ENCODE measurements around the gene FRZB. TPM values are rescaled to one million over a fixed set of nuclear protein-coding genes. Genes with fewer than 3 reads are reported as not detected.
"Not testable (repeated sequence)": the region's sequence is repeated elsewhere in the genome, so short reads cannot be mapped to it uniquely, and the experiment has no call there.

The FRZB gene
- polyA plus RNA-seq, 3 donors from 2014 or later, result not detected

GRCh38 chr2:182880100-182880499 is 13.7 kb upstream of the FRZB start:
- H3K27me3 Mint-ChIP-seq (ENCODE audit: low read depth in 3 of 3); H3K27ac Mint-ChIP-seq; H3K36me3 Mint-ChIP-seq; DNase-seq; H3K4me3 Mint-ChIP-seq; H3K4me1 Mint-ChIP-seq: not testable (repeated sequence)
- H3K9me3 Mint-ChIP-seq, result peaks cover 1 to 15% (median 5%) of the 10 kb centered on the region in 6 donors

DNA sequence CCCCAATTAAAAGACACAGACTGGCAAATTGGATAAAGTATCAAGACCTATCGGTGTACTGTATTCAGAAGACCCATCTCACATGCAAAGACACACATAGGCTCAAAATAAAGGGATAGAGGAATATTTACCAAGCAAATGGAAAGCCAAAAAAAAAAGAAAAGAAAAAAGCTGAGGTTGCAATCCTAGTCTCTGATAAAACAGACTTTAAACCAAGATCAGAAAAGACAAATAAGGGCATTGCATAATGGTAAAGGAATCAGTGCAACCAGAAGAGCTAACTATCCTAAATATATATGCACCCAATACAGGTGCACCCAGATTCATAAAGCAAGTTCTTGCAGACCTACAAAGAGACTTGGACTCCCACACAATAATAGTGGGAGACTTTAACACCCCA is 10.2 kb upstream of the FRZB start:
- H3K4me3 Mint-ChIP-seq, H3K4me1 Mint-ChIP-seq, DNase-seq, H3K27ac Mint-ChIP-seq, H3K36me3 Mint-ChIP-seq: not testable (repeated sequence)
- Mint-ChIP-seq H3K9me3 (peaks cover 4 to 19% (median 9%) of the 10 kb centered on the region in 6 donors), H3K27me3 (ENCODE audit: low read depth in 3 of 3) (peaks cover 0 to 13% (median 4%) of the 10 kb centered on the region in 3 donors)

DNA sequence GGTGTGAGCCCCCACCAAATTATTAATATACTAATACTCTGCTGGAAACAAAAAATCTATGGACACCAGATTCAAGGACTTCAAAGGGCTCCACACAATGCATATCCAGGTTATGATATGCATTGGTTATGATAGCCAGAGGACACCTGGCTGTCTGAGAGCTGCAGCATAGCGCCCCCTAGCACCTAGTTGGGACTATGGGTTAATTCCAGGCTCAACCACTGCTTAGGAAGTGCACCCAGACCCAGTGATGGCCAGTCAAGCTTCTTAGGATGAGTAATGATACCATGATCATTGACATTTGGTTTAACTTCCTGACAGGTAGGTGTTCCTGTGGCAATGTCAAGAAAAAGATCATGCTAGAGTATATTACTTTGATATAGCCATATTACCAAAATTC is 3.8 kb upstream of the FRZB start:
- DNase-seq, result no peak
- H3K27me3 Mint-ChIP-seq (ENCODE audit: low read depth in 3 of 3), result peaks cover 5 to 36% (median 10%) of the 10 kb centered on the region in 3 donors
- peaks cover 4 to 11% of the 10 kb centered on the region in 2 donors for H3K4me1 Mint-ChIP-seq
- no peak overlapping the region for H3K4me3 Mint-ChIP-seq
- H3K9me3 Mint-ChIP-seq, result peaks cover 0 to 12% (median 4%) of the 10 kb centered on the region in 6 donors
- H3K27ac Mint-ChIP-seq, result no peak overlapping the region
- peaks cover 0 to 5% (median 0%) of the 10 kb centered on the region in 3 donors for H3K36me3 Mint-ChIP-seq

DNA sequence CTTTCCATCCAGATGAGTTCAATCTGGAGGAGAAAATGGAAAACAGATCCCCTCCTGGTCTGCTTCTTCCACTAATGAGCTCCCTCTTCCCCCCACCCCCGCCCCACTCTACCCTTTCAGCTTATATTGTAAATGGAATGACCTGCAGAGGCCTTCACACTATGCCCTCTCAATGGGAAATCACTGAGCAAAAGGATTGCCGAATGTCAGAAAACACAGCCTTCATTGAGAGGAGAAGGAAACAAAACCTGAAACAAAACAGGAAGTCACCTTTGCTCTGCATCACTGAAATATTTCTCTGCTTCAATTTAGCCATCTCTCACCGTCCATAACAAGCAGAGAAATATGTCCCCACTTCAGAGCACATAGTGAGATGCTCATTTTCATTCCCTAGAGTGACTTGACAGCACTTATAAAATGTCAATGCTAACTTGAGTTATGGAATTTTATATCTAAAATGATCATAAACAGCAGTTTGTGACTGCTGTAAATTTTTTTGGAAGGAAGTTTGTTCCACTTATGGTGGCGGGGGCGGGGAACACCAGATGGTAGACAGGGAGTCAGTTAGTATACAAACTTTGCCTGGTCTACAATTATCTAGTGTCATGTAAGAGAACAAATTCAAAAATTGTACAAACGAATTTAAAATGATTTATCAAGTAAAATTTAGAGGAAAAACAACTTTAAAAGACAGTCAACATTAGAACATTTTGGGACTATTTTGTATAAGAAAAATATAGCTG is 1.8 kb upstream of the FRZB start:
- DNase-seq, result no peak
- peaks cover 5 to 37% (median 10%) of the 10 kb centered on the region in 3 donors for H3K27me3 Mint-ChIP-seq (ENCODE audit: low read depth in 3 of 3)
- H3K9me3 Mint-ChIP-seq, result peaks cover 0 to 12% (median 2%) of the 10 kb centered on the region in 6 donors
- peaks cover 0 to 5% (median 0%) of the 10 kb centered on the region in 3 donors for H3K36me3 Mint-ChIP-seq
- no peak overlapping the region for H3K4me3 Mint-ChIP-seq
- H3K27ac Mint-ChIP-seq, result no peak overlapping the region
- peaks cover 4 to 11% of the 10 kb centered on the region in 2 donors for H3K4me1 Mint-ChIP-seq

DNA sequence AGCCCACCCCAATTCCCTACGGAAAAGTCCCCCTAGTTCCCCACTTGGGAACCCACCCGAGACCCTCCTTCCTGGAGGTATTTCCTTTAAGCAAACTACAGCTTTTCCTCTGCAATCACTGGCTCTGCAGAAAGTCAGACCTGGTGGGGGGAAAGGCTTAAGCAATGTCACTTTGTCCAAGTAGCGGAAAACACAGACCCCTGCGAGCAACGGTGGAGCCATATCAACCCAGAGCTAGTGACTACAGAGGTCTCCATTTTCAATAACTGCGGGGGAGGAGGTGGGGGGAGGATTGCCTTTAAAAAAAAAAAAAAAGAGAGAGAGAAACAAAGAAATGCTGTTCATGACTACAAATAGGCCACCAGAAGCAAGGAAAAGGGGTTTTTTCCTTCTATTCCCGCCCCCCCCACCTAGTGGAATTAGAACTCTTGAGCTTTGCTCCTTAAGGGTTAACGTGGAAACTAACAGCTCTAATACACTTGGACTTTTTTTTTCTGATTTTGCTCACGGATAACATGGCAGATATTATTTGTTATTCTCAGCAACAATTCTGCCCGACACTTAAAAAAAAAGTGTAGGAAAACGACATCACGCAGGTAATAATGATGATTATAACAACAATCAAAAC is 1.1 kb upstream of the FRZB start:
- peaks cover 0 to 5% (median 0%) of the 10 kb centered on the region in 3 donors for H3K36me3 Mint-ChIP-seq
- peaks cover 4 to 11% of the 10 kb centered on the region in 2 donors for H3K4me1 Mint-ChIP-seq
- peaks cover 5 to 34% (median 10%) of the 10 kb centered on the region in 3 donors for H3K27me3 Mint-ChIP-seq (ENCODE audit: low read depth in 3 of 3)
- no peak overlapping the region for H3K4me3 Mint-ChIP-seq
- peaks cover 0 to 7% (median 2%) of the 10 kb centered on the region in 6 donors for H3K9me3 Mint-ChIP-seq
- DNase-seq, result no peak
- no peak overlapping the region for H3K27ac Mint-ChIP-seq

- Mint-ChIP-seq H3K36me3 (peaks cover 0 to 5% (median 0%) of the 10 kb centered on the region in 3 donors), H3K27me3 (ENCODE audit: low read depth in 3 of 3) (peaks cover 5 to 29% (median 10%) of the 10 kb centered on the region in 3 donors), H3K27ac (no peak overlapping the region), H3K4me1 (peaks cover 4 to 11% of the 10 kb centered on the region in 2 donors), H3K9me3 (peaks cover 0 to 7% (median 2%) of the 10 kb centered on the region in 6 donors), H3K4me3 (peak overlapping the region in 1 of 5 donors; percentile 16)
- no peak for DNase-seq
These were observed 359 bp downstream of the FRZB start for GRCh38 chr2:182866095-182866460.

DNA sequence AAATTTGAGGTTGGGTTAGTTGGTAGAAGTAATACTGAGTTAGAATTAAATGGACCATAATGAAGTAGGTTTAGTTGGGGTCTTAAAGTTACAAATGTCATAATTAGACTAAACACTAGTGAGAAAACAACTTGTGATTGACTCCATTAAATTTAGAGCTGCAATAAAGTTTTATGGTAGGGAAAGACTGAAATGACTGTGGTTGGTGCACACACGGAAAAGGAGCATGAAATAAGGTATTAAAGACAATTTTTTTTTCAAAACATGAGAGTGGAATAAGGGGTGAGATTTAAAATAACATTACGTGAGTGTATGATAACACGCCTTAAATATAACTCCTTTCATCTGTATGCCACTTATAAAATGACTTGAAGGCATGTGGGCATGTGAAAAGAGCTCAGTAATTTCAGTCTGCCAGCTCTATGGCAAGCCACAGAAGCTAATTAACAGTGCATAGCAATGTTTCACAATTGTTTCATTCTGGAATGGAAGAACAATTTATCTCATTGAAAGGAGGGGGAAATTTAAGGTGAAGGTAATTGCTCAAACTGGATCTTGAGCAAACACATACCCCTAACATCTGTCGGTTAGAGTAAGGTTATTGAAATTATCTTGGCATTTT is 1.4 kb downstream of the FRZB start:
- H3K27ac Mint-ChIP-seq, result no peak overlapping the region
- H3K4me3 Mint-ChIP-seq, result no peak overlapping the region
- DNase-seq, result no peak
- peaks cover 0 to 5% (median 0%) of the 10 kb centered on the region in 3 donors for H3K36me3 Mint-ChIP-seq
- H3K4me1 Mint-ChIP-seq, result peaks cover 4 to 11% of the 10 kb centered on the region in 2 donors
- H3K27me3 Mint-ChIP-seq (ENCODE audit: low read depth in 3 of 3), result peaks cover 6 to 28% (median 10%) of the 10 kb centered on the region in 3 donors
- peaks cover 0 to 7% (median 2%) of the 10 kb centered on the region in 6 donors for H3K9me3 Mint-ChIP-seq

- H3K27ac Mint-ChIP-seq, result no peak overlapping the region
- peaks cover 0 to 7% (median 2%) of the 10 kb centered on the region in 6 donors for H3K9me3 Mint-ChIP-seq
- peaks cover 0 to 5% (median 0%) of the 10 kb centered on the region in 3 donors for H3K36me3 Mint-ChIP-seq
- H3K4me3 Mint-ChIP-seq, result no peak overlapping the region
- no peak for DNase-seq
- H3K27me3 Mint-ChIP-seq (ENCODE audit: low read depth in 3 of 3), result peaks cover 5 to 28% (median 10%) of the 10 kb centered on the region in 3 donors
- H3K4me1 Mint-ChIP-seq, result peaks cover 4 to 11% of the 10 kb centered on the region in 2 donors
These were observed 2.8 kb downstream of the FRZB start for GRCh38 chr2:182863642-182864041.

- H3K27me3 Mint-ChIP-seq (ENCODE audit: low read depth in 3 of 3), result peaks cover 5 to 23% (median 10%) of the 10 kb centered on the region in 3 donors
- no peak overlapping the region for H3K27ac Mint-ChIP-seq
- H3K4me3 Mint-ChIP-seq, result no peak overlapping the region
- peaks cover 0 to 5% (median 0%) of the 10 kb centered on the region in 3 donors for H3K36me3 Mint-ChIP-seq
- DNase-seq, result no peak
- H3K4me1 Mint-ChIP-seq, result peaks cover 4 to 11% of the 10 kb centered on the region in 2 donors
- H3K9me3 Mint-ChIP-seq, result peaks cover 0 to 18% (median 3%) of the 10 kb centered on the region in 6 donors
These were observed 4.3 kb downstream of the FRZB start for GRCh38 chr2:182862091-182862490.

GRCh38 chr2:182860858-182861257 is 5.6 kb downstream of the FRZB start:
- peaks cover 0 to 16% (median 3%) of the 10 kb centered on the region in 6 donors for H3K9me3 Mint-ChIP-seq
- no peak overlapping the region for H3K4me3 Mint-ChIP-seq
- H3K27ac Mint-ChIP-seq, result no peak overlapping the region
- DNase-seq, result no peak
- H3K27me3 Mint-ChIP-seq (ENCODE audit: low read depth in 3 of 3), result peaks cover 2 to 17% (median 5%) of the 10 kb centered on the region in 3 donors
- peaks cover 0 to 4% (median 0%) of the 10 kb centered on the region in 3 donors for H3K36me3 Mint-ChIP-seq
- peaks cover 0 to 5% of the 10 kb centered on the region in 2 donors for H3K4me1 Mint-ChIP-seq

DNA sequence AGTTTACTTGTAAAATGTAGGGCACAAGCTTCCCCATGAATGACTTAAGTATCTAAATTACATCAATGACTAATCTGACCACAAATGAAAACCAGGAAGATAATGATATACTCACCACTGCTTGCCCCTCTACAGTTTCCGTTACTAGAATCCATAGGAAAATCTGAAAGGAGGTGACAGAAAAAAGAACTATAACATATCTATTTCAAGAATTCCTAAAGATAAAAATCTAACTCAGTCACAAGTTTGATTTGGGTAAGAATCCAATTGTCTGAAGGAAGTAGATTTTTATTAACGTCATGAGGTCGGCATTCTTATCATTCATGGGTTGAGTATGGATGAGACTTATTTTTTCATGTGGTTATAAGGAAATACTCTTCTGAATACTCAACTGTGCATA is 7.8 kb downstream of the FRZB start:
- H3K4me3 Mint-ChIP-seq, result no peak overlapping the region
- no peaks in the 10 kb centered on the region for H3K36me3 Mint-ChIP-seq
- H3K27me3 Mint-ChIP-seq (ENCODE audit: low read depth in 3 of 3), result peaks cover 0 to 11% (median 3%) of the 10 kb centered on the region in 3 donors

GRCh38 chr2:182855376-182855775 is 11.1 kb downstream of the FRZB start:
- H3K4me1 Mint-ChIP-seq, result no peaks in the 10 kb centered on the region
- H3K9me3 Mint-ChIP-seq, result peaks cover 0 to 12% (median under 1%) of the 10 kb centered on the region in 6 donors
- H3K4me3 Mint-ChIP-seq, result no peak overlapping the region
- no peak for DNase-seq
- H3K36me3 Mint-ChIP-seq, result no peaks in the 10 kb centered on the region
- peaks cover 0 to 8% (median 3%) of the 10 kb centered on the region in 3 donors for H3K27me3 Mint-ChIP-seq (ENCODE audit: low read depth in 3 of 3)
- H3K27ac Mint-ChIP-seq, result no peak overlapping the region

More for the DNA sequence above, 7.8 kb downstream of the FRZB start:
- peaks cover 0 to 12% (median under 1%) of the 10 kb centered on the region in 6 donors for H3K9me3 Mint-ChIP-seq
- DNase-seq, result no peak
- H3K27ac Mint-ChIP-seq, result no peak overlapping the region
- H3K4me1 Mint-ChIP-seq, result no peaks in the 10 kb centered on the region

- H3K9me3 Mint-ChIP-seq, result peaks cover 0 to 12% (median 0%) of the 10 kb centered on the region in 6 donors
- H3K4me1 Mint-ChIP-seq, result no peaks in the 10 kb centered on the region
- no peak overlapping the region for H3K4me3 Mint-ChIP-seq
- H3K36me3 Mint-ChIP-seq, result no peaks in the 10 kb centered on the region
- DNase-seq, result no peak
- H3K27me3 Mint-ChIP-seq (ENCODE audit: low read depth in 3 of 3), result peaks cover 0 to 7% (median 2%) of the 10 kb centered on the region in 3 donors
- no peak overlapping the region for H3K27ac Mint-ChIP-seq
These were observed 11.9 kb downstream of the FRZB start for GRCh38 chr2:182854375-182855105.

Measured in immature natural killer cell (primary cell).